HG03442 (cell line): ENCODE data around the gene VTN.

Experiments
- ATAC-seq: cut with Tn5 transposase; IDR thresholded peaks from one replicate; pipeline ENCODE4 v1.9.1; 2021; ENCODE audit warnings: mild to moderate bottlenecking, moderate library complexity; ENCODE audit not compliant: unreplicated experiment

Gene VTN

GRCh38 chr17:28369684-28370034, 448 bp downstream of the VTN start:
- no peak for ATAC-seq

GRCh38 chr17:28368915-28369683, 1.0 kb downstream of the VTN start:
- ATAC-seq: no peak

- ATAC-seq: no peak
Measured at GRCh38 chr17:28368306-28368831, 1.7 kb downstream of the VTN start.

- ATAC-seq: no peak
Measured at GRCh38 chr17:28367641-28368305, 2.3 kb downstream of the VTN start.

- no peak for ATAC-seq
Measured at GRCh38 chr17:28366605-28367004, 3.5 kb downstream of the VTN start.

GRCh38 chr17:28365487-28365886, 4.6 kb downstream of the VTN start:
- ATAC-seq: no peak

- no peak for ATAC-seq
Measured at GRCh38 chr17:28364665-28365363, 5.3 kb downstream of the VTN start, which contains the start of gene SEBOX. SEBOX (minus strand) TSS chr17:28365199; CDS start chr17:28365151, 48 bp downstream.

- ATAC-seq: no peak
Measured at GRCh38 chr17:28363776-28364650, 6.1 kb downstream of the VTN start.

GRCh38 chr17:28363186-28363585, 6.9 kb downstream of the VTN start:
- ATAC-seq: no peak

GRCh38 chr17:28357901-28358197, 12.3 kb downstream of the VTN start:
- ATAC-seq: no peak

- peak; percentile 95 for ATAC-seq
Measured at GRCh38 chr17:28357061-28357900, 12.8 kb downstream of the VTN start, which contains the start of gene POLDIP2. POLDIP2 (minus strand) TSS chr17:28357527; CDS start chr17:28357448, 79 bp downstream.

- ATAC-seq: no peak
Measured at GRCh38 chr17:28350271-28350670, 19.8 kb downstream of the VTN start.

- ATAC-seq: no peak
Measured at GRCh38 chr17:28348979-28349378, 21.1 kb downstream of the VTN start.

- ATAC-seq: no peak
Measured at GRCh38 chr17:28347261-28347891, 22.7 kb downstream of the VTN start.

- no peak for ATAC-seq
Measured at GRCh38 chr17:28346746-28347246, 23.3 kb downstream of the VTN start.

- no peak for ATAC-seq
Measured at GRCh38 chr17:28346199-28346580, 23.9 kb downstream of the VTN start.

GRCh38 chr17:28345419-28346198, 24.5 kb downstream of the VTN start:
- no peak for ATAC-seq

- ATAC-seq: no peak
Measured at GRCh38 chr17:28344435-28344901, 25.6 kb downstream of the VTN start.
